A673 (cell line): Measurements from ENCODE around the gene SLC30A1.

ENCODE experiments used
- CTCF ChIP-seq: fragments of 300-800, 200-600 bp; sonication (generic); conservative IDR thresholded peaks from 2 replicates; pipeline ENCODE4 v1.5.1; 2017; ENCODE audit warnings: low read depth, mild to moderate bottlenecking, antibody characterized with exemption, low read length, moderate library complexity, mixed read lengths
- EZH2 ChIP-seq: fragments of 200-600 bp; sonication (generic); IDR thresholded peaks from 2 replicates; pipeline ENCODE4 v1.6.1; 2017; ENCODE audit warnings: borderline replicate concordance, low read depth, mild to moderate bottlenecking, mixed read lengths, antibody characterized with exemption, low read length; ENCODE audit not compliant: poor library complexity, severe bottlenecking

DNA sequence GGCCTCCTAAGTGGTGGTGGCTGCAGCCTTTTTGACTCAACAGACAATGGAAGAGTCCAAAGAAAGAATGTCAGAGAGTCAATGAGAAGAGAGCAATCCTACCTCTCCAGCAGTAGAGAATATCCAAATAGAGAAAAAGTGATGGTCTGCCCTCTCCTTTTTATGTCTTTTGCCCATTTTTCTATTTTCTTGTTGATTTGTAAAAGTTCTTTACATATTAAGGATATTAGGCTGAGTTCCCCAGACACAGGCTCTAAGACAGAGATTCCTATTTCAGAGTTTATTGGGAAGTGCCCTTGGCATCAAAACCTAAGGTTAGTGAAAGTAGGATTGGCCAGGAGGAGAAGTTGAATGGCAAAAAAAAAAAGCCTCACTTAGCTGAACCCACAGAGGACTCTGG, 20.3 kb upstream of the SLC30A1 start:
- TF ChIP-seq CTCF (no peak), EZH2 (no peak)
